H1 (cell line): Measurements from ENCODE around the gene SURF1. TPM values are rescaled to one million over a fixed set of nuclear protein-coding genes. Genes with fewer than 3 reads are reported as not detected.

Source experiments
- CHD7 ChIP-seq: fragments of 300-600 bp; sonication (generic); IDR thresholded peaks from 2 replicates; pipeline ENCODE4 v1.7.1; 2012; ENCODE audit warnings: low read length, moderate library complexity, mild to moderate bottlenecking, inconsistent platforms; ENCODE audit not compliant: insufficient replicate concordance
- CTBP2 ChIP-seq: IDR thresholded peaks from 2 replicates; pipeline ENCODE4 v1.7.0; 2011; ENCODE audit warnings: borderline replicate concordance, mild to moderate bottlenecking, moderate library complexity, mixed read lengths, low read length; ENCODE audit not compliant: insufficient read depth, insufficient read length
- MAFK ChIP-seq: IDR thresholded peaks from 2 replicates; pipeline ENCODE4 v1.6.1; 2012; ENCODE audit warnings: low read depth, mild to moderate bottlenecking, improper control_type of control experiment, low read length
- SAP30 ChIP-seq: fragments of 300-600 bp; sonication (generic); IDR thresholded peaks from 2 replicates; pipeline ENCODE4 v1.7.1; 2012; ENCODE audit warnings: low read length, moderate library complexity, mild to moderate bottlenecking, inconsistent platforms; ENCODE audit not compliant: insufficient read depth, insufficient replicate concordance
- polyA plus RNA-seq, 7 experiments: library from polyadenylated mRNA; depleted of rRNA in 3 of 7; stranded (reverse) in 5 of 7; unstranded in 2 of 7; fragments of >200 nt in 5 of 7; fragments of 200-250 nt in 2 of 7; gene quantifications; 1 replicate in 5 of 7; 2 replicates in 1 of 7; 4 replicates in 1 of 7; pipeline versions ENCODE4 v1.2.1 to v1.2.3, GENCODE V29; 2011 to 2013; ENCODE audit warnings: missing spikeins in 2 of 7, mixed read lengths in 2 of 7
- total RNA-seq: library from RNA; stranded (reverse); fragmentation: NEBNext Ultra II Directional; extraction: Animal tissue kit (Norgen Biotek cat#: 25700); gene quantifications from 2 replicates; pipeline ENCODE4 v1.2.1, GENCODE V29; 2021
- TF ChIP-seq, protein P1 (sequence below): IDR thresholded peaks from 2 replicates; pipeline ENCODE4 v1.6.1; 2012; ENCODE audit warnings: low read length, inconsistent platforms

Gene SURF1
- total and polyA plus RNA-seq, 2 of the 8 experiments (the other 6 are each of a cell fraction or from before 2014, with no cell fraction given) = 43.1 to 44.7 TPM

DNA sequence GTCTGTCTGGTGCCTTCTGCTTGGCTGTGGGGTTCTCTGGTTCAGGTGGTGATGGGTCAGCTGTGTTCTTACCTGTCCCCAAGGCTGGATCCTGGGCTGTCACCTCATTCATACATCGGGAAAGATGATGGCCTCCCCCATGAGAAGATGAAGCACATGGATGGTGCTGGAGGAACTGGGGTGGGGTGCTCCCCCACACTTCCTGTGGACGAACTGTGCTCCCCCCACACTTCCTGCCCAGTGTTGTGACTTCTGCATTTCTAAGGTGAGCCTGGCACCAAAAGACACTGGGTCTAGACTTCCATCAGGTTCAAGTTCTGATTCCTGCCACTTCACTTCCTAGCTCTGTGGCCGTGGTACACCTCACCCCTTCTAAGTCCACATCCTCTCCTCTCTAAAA lies 16.0 kb downstream of the SURF1 start (continued):
- TF ChIP-seq, protein P1, sequence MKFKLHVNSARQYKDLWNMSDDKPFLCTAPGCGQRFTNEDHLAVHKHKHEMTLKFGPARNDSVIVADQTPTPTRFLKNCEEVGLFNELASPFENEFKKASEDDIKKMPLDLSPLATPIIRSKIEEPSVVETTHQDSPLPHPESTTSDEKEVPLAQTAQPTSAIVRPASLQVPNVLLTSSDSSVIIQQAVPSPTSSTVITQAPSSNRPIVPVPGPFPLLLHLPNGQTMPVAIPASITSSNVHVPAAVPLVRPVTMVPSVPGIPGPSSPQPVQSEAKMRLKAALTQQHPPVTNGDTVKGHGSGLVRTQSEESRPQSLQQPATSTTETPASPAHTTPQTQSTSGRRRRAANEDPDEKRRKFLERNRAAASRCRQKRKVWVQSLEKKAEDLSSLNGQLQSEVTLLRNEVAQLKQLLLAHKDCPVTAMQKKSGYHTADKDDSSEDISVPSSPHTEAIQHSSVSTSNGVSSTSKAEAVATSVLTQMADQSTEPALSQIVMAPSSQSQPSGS = no peak
- TF ChIP-seq CTBP2 = no peak
- no peak for TF ChIP-seq MAFK
- no peak for TF ChIP-seq SAP30
- TF ChIP-seq CHD7 = no peak
